Measurements from ENCODE around the gene ZNF722.
"Not testable (repeated sequence)": the region's sequence is repeated elsewhere in the genome, so short reads cannot be mapped to it uniquely, and the experiment has no call there.

Gene ZNF722

DNA sequence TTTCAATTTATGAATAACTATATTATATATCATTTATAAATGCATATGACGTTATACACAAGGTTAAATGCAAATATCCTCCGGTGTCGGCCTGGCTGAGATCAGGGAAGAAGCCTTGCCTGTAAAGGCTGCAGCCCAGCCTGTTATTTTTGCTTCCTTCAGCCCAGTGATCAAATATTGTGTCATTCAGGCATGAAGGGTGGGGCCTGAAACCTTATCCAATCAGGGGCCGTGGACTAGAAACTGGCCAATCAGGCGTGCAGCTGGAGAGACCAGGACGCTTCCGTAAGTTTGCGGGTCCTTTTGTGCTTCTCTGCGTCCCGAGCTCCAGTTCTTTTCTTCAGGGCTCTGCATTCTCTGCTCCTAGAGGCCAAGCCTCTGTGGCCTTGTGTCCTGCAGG lies at the start of gene ZNF722:
TSS of gene ZNF722 (plus strand) at position 301 of the 400 bp plus-strand sequence. CDS start 113 bp downstream, outside the sequence.
- DNase-seq (ENCODE audit: low read depth in 2 of 2), result no peak

DNA sequence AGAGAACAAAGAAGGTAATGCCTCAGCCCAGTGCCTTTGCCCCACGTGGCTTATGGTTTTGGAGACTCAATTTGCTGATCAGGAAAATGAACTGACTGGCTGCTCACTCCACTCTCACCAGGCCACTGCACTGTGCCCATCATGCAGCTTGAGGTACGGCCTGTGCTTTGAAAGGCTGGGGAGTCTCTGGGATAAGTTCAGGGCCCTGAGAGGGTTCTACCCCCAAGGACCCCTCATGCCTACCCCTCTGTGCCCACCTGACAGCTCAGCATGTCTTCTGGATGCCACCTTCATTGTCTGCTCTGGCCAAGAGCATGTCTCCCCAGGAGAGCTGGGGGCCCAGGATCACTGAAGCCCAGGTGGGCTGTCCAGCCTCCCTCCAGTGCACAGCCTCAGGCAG lies 45.5 kb upstream of the ZNF722 start:
- DNase-seq (ENCODE audit: low read depth in 2 of 2), result no peak

- no peak for DNase-seq (ENCODE audit: low read depth in 2 of 2)
These were observed 30.0 kb upstream of the ZNF722 start for GRCh38 chr7:63968629-63969028.

GRCh38 chr7:64015496-64015895 lies 16.8 kb downstream of the ZNF722 start:
- DNase-seq (ENCODE audit: low read depth in 2 of 2), result not testable (repeated sequence)

- DNase-seq (ENCODE audit: low read depth in 2 of 2), result no peak
These were observed 36.7 kb downstream of the ZNF722 start for GRCh38 chr7:64035388-64035787.

DNA sequence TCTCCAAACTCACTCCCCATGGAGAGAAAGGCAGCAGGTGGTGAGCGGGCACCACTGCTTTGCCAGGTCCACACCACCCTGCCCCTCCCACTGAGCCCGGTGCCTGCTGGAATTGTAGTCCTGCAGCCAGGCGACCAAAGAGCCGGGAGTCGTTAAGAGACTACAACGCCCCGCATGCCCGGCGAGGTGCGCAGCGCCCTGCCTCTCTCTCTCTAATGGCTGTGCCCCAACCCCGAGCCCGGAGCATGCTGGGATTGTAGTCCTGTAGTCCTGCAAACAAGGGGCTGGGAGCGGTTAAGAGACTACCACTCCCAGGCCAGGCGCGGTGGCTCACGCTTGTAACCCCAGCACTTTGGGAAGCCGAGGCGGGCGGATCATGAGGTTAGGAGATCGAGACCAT lies 38.4 kb downstream of the ZNF722 start:
- no peak for DNase-seq (ENCODE audit: low read depth in 2 of 2)

DNA sequence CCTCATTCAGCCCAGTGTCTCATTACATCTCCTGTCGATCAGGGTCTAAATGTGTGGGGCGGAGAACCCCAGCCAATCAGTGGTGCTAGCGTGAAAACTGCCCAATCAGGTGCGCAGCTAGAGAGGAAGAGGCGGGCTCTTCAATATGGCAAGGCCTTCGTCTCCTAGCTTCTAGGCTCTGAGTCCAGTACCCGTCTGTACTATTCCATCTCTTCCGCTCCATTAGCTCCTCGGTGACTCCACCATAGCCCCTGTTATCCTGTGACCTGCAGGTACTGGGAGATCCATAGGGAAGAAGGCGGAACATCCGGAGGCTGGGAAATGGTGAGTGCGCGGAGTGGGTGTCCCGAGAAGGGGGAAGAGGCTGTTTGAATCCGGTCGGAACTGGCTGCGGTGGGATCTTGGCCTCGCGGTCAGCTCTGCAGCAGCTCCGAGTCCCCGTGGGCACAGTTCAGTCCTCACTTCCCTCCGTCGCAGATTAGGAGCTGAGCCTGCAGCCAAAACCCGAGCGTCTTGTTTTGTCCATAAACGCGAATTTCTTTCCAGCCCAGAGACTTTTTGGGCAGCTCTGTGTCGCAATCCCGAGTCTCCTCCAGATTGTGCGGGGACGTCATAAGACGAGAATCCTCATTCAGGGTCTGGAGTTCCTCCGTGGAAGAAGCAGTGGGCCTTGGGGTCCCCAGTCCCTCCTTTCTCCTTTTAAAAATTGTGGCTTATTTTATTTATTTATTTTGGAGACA lies 46.8 kb downstream of the ZNF722 start, which contains the start of gene ZNF727:
TSS of gene ZNF727 (plus strand) at position 134 of the 740 bp plus-strand sequence. CDS start at position 322, 188 bp downstream.
- DNase-seq (ENCODE audit: low read depth in 2 of 2), result no peak

GRCh38 chr7:64046041-64046389 lies 47.4 kb downstream of the ZNF722 start:
- DNase-seq (ENCODE audit: low read depth in 2 of 2), result no peak
